ENCODE measurements around the gene HHATL. TPM values are rescaled to one million over a fixed set of nuclear protein-coding genes. Genes with fewer than 3 reads are reported as not detected.

Gene HHATL
- polyA plus RNA-seq, 1 experiment = not detected

DNA sequence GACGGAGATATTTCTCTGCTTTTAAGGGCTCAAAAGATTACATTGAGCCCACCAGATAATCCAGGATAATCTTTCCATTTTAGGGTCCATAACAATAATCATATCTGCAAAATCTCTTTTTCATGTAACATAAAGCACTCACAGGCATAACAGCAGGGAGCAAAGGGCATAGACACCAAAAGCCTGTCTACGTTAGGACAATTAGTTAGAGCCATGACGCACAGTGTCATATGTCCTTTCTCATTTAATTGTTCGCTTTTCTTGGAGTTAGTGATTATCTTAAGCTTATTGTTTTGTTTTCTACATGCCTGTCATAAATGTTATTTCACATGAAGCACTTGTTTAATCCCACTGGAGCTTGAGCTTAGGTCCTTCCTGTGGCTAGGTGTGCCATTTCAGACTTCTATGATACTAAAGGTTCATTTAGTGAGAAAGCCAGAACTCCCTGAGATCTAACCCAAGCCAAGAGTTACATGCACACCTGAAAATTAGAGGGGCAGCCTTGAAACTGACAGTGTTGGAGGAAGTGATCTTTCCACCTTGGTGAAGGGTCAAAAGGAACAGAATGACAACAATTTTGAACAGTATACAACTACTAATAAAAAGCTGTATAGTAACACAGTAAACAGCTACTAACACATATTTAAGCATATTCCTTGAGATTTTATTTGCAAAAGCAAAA is 11.7 kb upstream of the HHATL start:
- TF ChIP-seq, protein P1, sequence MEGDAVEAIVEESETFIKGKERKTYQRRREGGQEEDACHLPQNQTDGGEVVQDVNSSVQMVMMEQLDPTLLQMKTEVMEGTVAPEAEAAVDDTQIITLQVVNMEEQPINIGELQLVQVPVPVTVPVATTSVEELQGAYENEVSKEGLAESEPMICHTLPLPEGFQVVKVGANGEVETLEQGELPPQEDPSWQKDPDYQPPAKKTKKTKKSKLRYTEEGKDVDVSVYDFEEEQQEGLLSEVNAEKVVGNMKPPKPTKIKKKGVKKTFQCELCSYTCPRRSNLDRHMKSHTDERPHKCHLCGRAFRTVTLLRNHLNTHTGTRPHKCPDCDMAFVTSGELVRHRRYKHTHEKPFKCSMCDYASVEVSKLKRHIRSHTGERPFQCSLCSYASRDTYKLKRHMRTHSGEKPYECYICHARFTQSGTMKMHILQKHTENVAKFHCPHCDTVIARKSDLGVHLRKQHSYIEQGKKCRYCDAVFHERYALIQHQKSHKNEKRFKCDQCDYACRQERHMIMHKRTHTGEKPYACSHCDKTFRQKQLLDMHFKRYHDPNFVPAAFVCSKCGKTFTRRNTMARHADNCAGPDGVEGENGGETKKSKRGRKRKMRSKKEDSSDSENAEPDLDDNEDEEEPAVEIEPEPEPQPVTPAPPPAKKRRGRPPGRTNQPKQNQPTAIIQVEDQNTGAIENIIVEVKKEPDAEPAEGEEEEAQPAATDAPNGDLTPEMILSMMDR (IDR thresholded peaks at IDR 0.05; ENCODE audit: low read depth, low read length) = no peak
- ChIA-PET CTCF (interaction anchor here (1.3 kb wide), 1 partner anchor 72 kb away, joined by 3 read pairs; no protein-coding TSS in a partner anchor), POLR2A (no interaction called here)

DNA sequence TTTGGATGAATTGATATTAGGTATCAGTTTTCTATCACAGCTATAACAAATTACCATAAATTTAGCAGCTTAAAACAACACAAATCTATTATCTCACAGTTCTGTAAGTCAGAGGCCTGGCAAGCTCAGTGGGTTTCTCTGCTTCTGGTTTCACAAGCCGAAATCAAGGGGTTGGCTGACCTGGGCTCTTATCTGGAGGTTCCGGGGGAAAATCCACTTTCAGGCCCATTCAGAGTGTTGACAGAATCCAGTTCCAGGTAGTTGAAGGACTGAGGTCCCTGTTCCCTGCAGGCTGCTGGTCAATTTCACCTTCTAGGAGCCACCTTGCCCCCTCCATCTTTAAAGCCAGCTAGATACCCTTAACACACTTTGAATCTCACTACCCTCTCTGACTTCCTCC is 11.1 kb upstream of the HHATL start:
- Histone ChIP-seq H3K27ac (ENCODE audit: low read depth, low read length) (no peak overlapping the region), H3K4me3 (ENCODE audit: low read depth, low read length) (no peak overlapping the region), H3K9me3 (ENCODE audit: control insufficient read depth, insufficient read depth, low read length) (no peaks in the 10 kb centered on the region), H3K27me3 (ENCODE audit: control insufficient read depth, insufficient read depth, low read length) (peaks cover 40% of the 10 kb centered on the region)
- ChIA-PET CTCF (interaction anchor here (1.3 kb wide), 1 partner anchor 71 kb away, joined by 3 read pairs; no protein-coding TSS in a partner anchor), POLR2A (no interaction called here)
- no peak for DNase-seq (ENCODE audit: low read depth, low spot score)
- TF ChIP-seq, protein P1 (IDR thresholded peaks at IDR 0.05; ENCODE audit: low read depth, low read length) = no peak

More for the DNA sequence above, 11.7 kb upstream of the HHATL start:
- no peak overlapping the region for H3K4me3 ChIP-seq (ENCODE audit: low read depth, low read length)
- no peaks in the 10 kb centered on the region for H3K9me3 ChIP-seq (ENCODE audit: control insufficient read depth, insufficient read depth, low read length)
- peaks cover 38% of the 10 kb centered on the region for H3K27me3 ChIP-seq (ENCODE audit: control insufficient read depth, insufficient read depth, low read length)
- no peak overlapping the region for H3K27ac ChIP-seq (ENCODE audit: low read depth, low read length)
- DNase-seq (ENCODE audit: low read depth, low spot score) = no peak

DNA sequence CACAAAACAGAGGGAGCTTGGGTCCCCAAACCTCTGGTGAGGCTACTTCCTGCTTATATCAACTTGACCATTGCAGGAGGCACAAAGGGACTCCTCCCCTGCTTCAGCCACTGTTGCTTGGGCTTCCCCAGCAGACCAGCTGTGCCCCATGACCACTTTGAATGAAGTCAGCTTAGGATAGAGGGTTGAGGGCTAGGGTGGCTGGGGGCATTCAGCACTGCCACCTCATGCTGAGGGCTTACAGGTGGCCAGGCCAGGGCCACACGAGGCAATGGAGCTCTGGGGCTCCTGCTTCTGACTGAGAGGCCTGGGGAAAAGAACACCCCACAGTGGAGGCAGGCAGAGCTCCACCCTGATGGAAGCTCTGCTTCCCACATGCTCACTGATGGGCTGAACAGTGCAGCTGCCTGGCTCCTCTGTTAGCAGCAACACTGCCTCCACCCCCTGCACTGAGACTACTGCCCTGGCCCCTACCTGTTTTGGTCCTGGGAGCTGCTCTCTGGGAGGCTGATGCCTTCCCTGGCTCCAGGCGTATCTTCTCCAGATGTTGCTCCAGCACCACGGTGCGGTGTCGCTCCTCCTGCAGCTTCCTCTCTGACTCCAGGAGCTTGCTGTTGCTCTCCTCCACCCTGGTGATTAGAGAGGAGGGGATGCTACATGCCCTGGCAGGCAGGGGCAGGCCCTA is 10.2 kb upstream of the HHATL start:
- no peak for DNase-seq (ENCODE audit: low read depth, low spot score)
- ChIA-PET POLR2A (no interaction called here), CTCF (interaction anchor here (1.1 kb wide), 1 partner anchor 33 kb away, joined by 4 read pairs; no protein-coding TSS in a partner anchor)
- no peaks in the 10 kb centered on the region for H3K9me3 ChIP-seq (ENCODE audit: control insufficient read depth, insufficient read depth, low read length)
- H3K27me3 ChIP-seq (ENCODE audit: control insufficient read depth, insufficient read depth, low read length) = peaks cover 41% of the 10 kb centered on the region
- H3K27ac ChIP-seq (ENCODE audit: low read depth, low read length) = no peak overlapping the region
- TF ChIP-seq, protein P1 (IDR thresholded peaks at IDR 0.05; ENCODE audit: low read depth, low read length) = no peak
- H3K4me3 ChIP-seq (ENCODE audit: low read depth, low read length) = no peak overlapping the region

DNA sequence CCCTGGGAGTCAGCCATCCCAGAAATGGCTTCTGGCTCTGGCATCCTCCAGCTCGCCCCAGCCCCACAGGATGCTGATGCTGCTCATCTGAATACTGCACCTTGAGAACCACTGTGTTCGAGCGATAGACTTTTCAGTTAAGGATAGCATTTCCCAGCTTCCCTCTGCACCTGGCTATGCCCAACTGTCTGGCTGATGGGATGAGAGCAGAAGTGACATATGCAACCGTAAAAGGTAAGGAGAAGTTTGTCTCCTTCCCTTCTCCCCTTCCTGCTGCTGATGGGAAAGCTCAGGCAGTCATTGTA is 9.7 kb upstream of the HHATL start:
- DNase-seq (ENCODE audit: low read depth, low spot score) = no peak
- Histone ChIP-seq H3K27me3 (ENCODE audit: control insufficient read depth, insufficient read depth, low read length) (peaks cover 45% of the 10 kb centered on the region), H3K4me3 (ENCODE audit: low read depth, low read length) (no peak overlapping the region), H3K9me3 (ENCODE audit: control insufficient read depth, insufficient read depth, low read length) (no peaks in the 10 kb centered on the region), H3K27ac (ENCODE audit: low read depth, low read length) (no peak overlapping the region)
- POLR2A ChIA-PET = no interaction called here
- CTCF ChIA-PET = interaction anchor here (1.1 kb wide), 1 partner anchor 33 kb away, joined by 4 read pairs; no protein-coding TSS in a partner anchor
- TF ChIP-seq, protein P1 (IDR thresholded peaks at IDR 0.05; ENCODE audit: low read depth, low read length) = no peak

All from AG04450 (cell line).